OCI-LY3 (cell line): ENCODE measurements around the gene ATP10D.

Experiments
- CTCF ChIP-seq: fragments of 200-600, 300-600 bp; sonication (generic); IDR thresholded peaks from 2 replicates; pipeline ENCODE4 v1.5.1; 2014; ENCODE audit warnings: antibody characterized with exemption, low read length, low read depth
- EZH2phosphoT487 ChIP-seq: fragments of 200-600 bp; shearing (Covaris generic); IDR thresholded peaks from 2 replicates; pipeline ENCODE4 v1.6.1; 2018; ENCODE audit warnings: antibody characterized with exemption, mixed run types, low read depth

GRCh38 chr4:47538111-47538824 is 53.2 kb downstream of the ATP10D start:
- TF ChIP-seq CTCF (no peak), EZH2phosphoT487 (no peak)
